Effector memory CD4-positive, alpha-beta T cell (primary cell): ENCODE results near the gene ACAT2.

Experiments
- DNase-seq, 3 donors: peaks; one replicate each; pipeline ENCODE4 v3.0.0-alpha.2; 2020
- H3K27ac ChIP-seq: 2 replicates; pipeline ENCODE4 v1.7.0; 2013; ENCODE audit warnings: mild to moderate bottlenecking, low read length, moderate library complexity; ENCODE audit not compliant: insufficient read depth, poor library complexity, severe bottlenecking
- H3K27me3 ChIP-seq: replicated peaks from 2 replicates; pipeline ENCODE4 v1.7.0; 2013; ENCODE audit warnings: mild to moderate bottlenecking, low read length; ENCODE audit not compliant: insufficient read depth, control insufficient read depth, poor library complexity, severe bottlenecking
- H3K36me3 ChIP-seq: 2 replicates; pipeline ENCODE4 v1.7.0; 2013; ENCODE audit warnings: mild to moderate bottlenecking, low read length, moderate library complexity; ENCODE audit not compliant: control insufficient read depth, insufficient read depth
- H3K4me1 ChIP-seq: 2 replicates; pipeline ENCODE4 v1.7.0; 2013; ENCODE audit warnings: low read length, mild to moderate bottlenecking; ENCODE audit not compliant: control insufficient read depth, insufficient read depth, poor library complexity, severe bottlenecking
- H3K4me3 ChIP-seq: 2 replicates; pipeline ENCODE4 v1.7.0; 2013; ENCODE audit warnings: low read length, low read depth, mild to moderate bottlenecking; ENCODE audit not compliant: insufficient read depth, poor library complexity, severe bottlenecking
- H3K9me3 ChIP-seq: 2 replicates; pipeline ENCODE4 v1.7.0; 2013; ENCODE audit warnings: mild to moderate bottlenecking, low read length, moderate library complexity; ENCODE audit not compliant: control insufficient read depth

Gene ACAT2

DNA sequence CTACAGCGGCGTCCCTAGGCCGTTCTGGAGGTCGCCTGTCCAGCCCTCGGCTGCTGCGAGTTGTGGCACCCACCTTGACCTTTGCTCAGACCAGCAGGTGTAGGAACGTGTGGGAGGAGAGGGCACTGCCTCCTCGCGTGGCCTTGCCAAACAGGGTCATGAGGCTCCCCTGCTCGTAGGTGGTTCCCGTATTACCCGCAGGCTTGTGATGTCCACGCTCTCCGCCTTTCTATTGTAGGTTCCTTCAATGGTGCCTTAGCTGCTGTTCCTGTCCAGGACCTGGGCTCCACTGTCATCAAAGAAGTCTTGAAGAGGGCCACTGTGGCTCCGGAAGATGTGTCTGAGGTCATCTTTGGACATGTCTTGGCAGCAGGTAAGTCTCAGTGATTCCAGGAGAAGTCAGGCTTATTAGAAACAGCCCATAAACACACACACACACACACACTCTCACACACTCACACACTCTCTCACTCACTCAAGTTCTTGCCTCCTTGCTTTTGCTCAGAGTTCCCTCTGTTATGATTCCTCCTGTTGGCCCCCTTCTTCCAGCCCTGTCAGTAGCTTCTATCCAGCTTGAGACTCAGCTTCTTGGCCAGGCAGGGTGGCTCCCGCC is 942 bp downstream of the ACAT2 start:
- DNase-seq = peak; percentile 14 to 37 (median 17)
- Histone ChIP-seq H3K4me3 (peak overlapping the region; percentile 69), H3K4me1 (peaks cover 6% of the 10 kb centered on the region), H3K27ac (peak overlapping the region; percentile 88), H3K36me3 (peaks cover 17% of the 10 kb centered on the region), H3K27me3 (no peaks in the 10 kb centered on the region), H3K9me3 (no peaks in the 10 kb centered on the region)

GRCh38 chr6:159766906-159767305 is 5.1 kb downstream of the ACAT2 start:
- Histone ChIP-seq H3K27me3 (no peaks in the 10 kb centered on the region), H3K4me1 (no peaks in the 10 kb centered on the region), H3K36me3 (peaks cover 42% of the 10 kb centered on the region), H3K9me3 (no peaks in the 10 kb centered on the region), H3K4me3 (no peak overlapping the region), H3K27ac (no peak overlapping the region)
- no peak for DNase-seq

GRCh38 chr6:159769470-159769869 is 7.6 kb downstream of the ACAT2 start:
- Histone ChIP-seq H3K27ac (no peak overlapping the region), H3K9me3 (no peaks in the 10 kb centered on the region), H3K36me3 (peaks cover 42% of the 10 kb centered on the region), H3K4me1 (no peaks in the 10 kb centered on the region), H3K4me3 (no peak overlapping the region), H3K27me3 (no peaks in the 10 kb centered on the region)
- DNase-seq = no peak

GRCh38 chr6:159772196-159772595 is 10.4 kb downstream of the ACAT2 start:
- no peaks in the 10 kb centered on the region for H3K27me3 ChIP-seq
- H3K4me3 ChIP-seq = no peak overlapping the region
- H3K4me1 ChIP-seq = no peaks in the 10 kb centered on the region
- peaks cover 41% of the 10 kb centered on the region for H3K36me3 ChIP-seq
- no peak overlapping the region for H3K27ac ChIP-seq
- H3K9me3 ChIP-seq = no peaks in the 10 kb centered on the region
- DNase-seq = no peak

GRCh38 chr6:159777240-159777904 is 15.5 kb downstream of the ACAT2 start:
- no peak for DNase-seq
- H3K36me3 ChIP-seq = peaks cover 59% of the 10 kb centered on the region
- no peaks in the 10 kb centered on the region for H3K9me3 ChIP-seq
- H3K27me3 ChIP-seq = no peaks in the 10 kb centered on the region
- no peak overlapping the region for H3K27ac ChIP-seq
- no peak overlapping the region for H3K4me3 ChIP-seq
- no peaks in the 10 kb centered on the region for H3K4me1 ChIP-seq

DNA sequence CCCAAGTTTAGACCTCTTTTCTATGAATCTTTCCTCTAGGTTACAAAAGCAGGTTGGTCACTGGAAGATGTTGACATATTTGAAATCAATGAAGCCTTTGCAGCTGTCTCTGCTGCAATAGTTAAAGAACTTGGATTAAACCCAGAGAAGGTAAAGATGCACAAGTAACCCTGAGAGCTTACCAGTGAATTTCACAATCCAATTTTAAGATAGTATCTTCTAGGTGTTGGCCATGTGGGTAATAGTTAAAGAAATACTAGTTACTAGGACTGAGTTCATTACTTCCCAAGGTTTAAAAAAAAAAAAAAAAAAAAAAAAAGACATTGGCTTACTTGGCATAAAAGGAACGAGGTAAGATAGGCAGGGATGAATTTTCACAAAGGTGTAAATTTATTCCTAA is 16.3 kb downstream of the ACAT2 start:
- no peak overlapping the region for H3K4me3 ChIP-seq
- no peaks in the 10 kb centered on the region for H3K27me3 ChIP-seq
- no peaks in the 10 kb centered on the region for H3K9me3 ChIP-seq
- no peak for DNase-seq
- H3K4me1 ChIP-seq = no peaks in the 10 kb centered on the region
- peaks cover 67% of the 10 kb centered on the region for H3K36me3 ChIP-seq
- no peak overlapping the region for H3K27ac ChIP-seq

- H3K4me3 ChIP-seq = no peak overlapping the region
- no peaks in the 10 kb centered on the region for H3K9me3 ChIP-seq
- H3K36me3 ChIP-seq = peaks cover 72% of the 10 kb centered on the region
- H3K27me3 ChIP-seq = no peaks in the 10 kb centered on the region
- H3K27ac ChIP-seq = no peak overlapping the region
- no peak for DNase-seq
- no peaks in the 10 kb centered on the region for H3K4me1 ChIP-seq
Measured at GRCh38 chr6:159778542-159779103, 16.8 kb downstream of the ACAT2 start.

GRCh38 chr6:159788276-159788675 is 26.4 kb downstream of the ACAT2 start:
- peak in 1 of 3 donors; percentile 6 for DNase-seq
- peaks cover 41% of the 10 kb centered on the region for H3K36me3 ChIP-seq
- H3K9me3 ChIP-seq = no peaks in the 10 kb centered on the region
- peak overlapping the region; percentile 88 for H3K4me3 ChIP-seq
- no peaks in the 10 kb centered on the region for H3K27me3 ChIP-seq
- peaks cover 34% of the 10 kb centered on the region for H3K4me1 ChIP-seq
- peak overlapping the region; percentile 91 for H3K27ac ChIP-seq

GRCh38 chr6:159788753-159789376 is 27.0 kb downstream of the ACAT2 start:
- DNase-seq = peak in 1 of 3 donors; percentile 28
- H3K27ac ChIP-seq = peak overlapping the region; percentile 91
- H3K4me3 ChIP-seq = peak overlapping the region; percentile 88
- peaks cover 36% of the 10 kb centered on the region for H3K36me3 ChIP-seq
- peaks cover 34% of the 10 kb centered on the region for H3K4me1 ChIP-seq
- H3K27me3 ChIP-seq = no peaks in the 10 kb centered on the region
- H3K9me3 ChIP-seq = no peaks in the 10 kb centered on the region
